OCI-LY1 (cell line): ENCODE measurements around the gene FKBP1A.

Experiments used
- EZH2 ChIP-seq: fragments of 200-600 bp; sonication (generic), shearing (Covaris generic); IDR thresholded peaks from 2 replicates; pipeline ENCODE4 v1.8.0; 2017; ENCODE audit warnings: borderline replicate concordance, mixed run types, mild to moderate bottlenecking, antibody characterized with exemption, low read length, moderate library complexity, mixed read lengths
- TF ChIP-seq, protein P1 (sequence below): fragments of 200-600 bp; sonication (generic), shearing (Covaris generic); IDR thresholded peaks from 2 replicates; pipeline ENCODE4 v1.5.1; 2017; ENCODE audit warnings: mild to moderate bottlenecking, antibody characterized with exemption, low read length, moderate library complexity, mixed read lengths

DNA sequence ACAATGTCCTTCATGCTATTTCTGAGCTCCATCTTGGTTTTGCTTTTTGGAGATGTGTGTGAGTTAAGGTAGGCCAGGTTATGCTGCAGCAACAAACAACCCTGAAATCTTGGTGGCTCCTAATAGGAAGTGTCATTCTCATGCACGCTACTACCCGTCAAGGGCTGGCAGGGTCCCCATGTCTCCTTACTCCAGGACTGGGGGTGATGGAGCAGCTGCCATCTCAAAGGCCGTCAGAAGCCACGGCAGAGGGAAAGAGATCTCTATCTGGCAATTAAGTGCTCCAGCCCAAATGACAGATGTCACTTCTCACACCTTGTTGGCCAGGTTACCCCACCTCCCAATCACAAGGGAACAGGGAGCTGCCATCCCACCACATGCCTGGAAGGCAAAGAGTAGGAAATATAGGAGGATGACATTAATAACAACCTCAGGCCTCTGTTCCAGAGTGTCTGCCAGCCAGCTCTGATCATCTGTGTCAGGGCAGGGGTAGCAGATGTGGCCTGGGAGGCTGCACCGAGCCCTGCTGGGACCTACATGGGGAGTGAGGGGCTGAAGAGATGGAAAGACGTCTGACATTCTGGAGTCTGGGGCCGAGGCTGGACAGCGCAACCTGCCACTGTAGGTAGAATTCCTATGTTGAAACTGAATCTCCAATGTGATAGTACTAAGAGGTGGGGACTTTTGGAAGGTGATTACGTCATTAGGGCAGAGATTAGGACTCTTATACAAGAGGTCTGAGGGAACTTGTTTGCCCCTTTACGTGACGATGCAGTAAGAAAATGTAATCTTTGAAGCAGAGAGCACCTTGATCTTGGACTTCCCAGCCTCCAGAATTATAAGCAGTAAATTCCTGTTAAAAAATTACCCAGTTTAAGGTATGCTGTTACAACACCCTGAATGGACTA is 59.1 kb downstream of the FKBP1A start:
- TF ChIP-seq, protein P1, sequence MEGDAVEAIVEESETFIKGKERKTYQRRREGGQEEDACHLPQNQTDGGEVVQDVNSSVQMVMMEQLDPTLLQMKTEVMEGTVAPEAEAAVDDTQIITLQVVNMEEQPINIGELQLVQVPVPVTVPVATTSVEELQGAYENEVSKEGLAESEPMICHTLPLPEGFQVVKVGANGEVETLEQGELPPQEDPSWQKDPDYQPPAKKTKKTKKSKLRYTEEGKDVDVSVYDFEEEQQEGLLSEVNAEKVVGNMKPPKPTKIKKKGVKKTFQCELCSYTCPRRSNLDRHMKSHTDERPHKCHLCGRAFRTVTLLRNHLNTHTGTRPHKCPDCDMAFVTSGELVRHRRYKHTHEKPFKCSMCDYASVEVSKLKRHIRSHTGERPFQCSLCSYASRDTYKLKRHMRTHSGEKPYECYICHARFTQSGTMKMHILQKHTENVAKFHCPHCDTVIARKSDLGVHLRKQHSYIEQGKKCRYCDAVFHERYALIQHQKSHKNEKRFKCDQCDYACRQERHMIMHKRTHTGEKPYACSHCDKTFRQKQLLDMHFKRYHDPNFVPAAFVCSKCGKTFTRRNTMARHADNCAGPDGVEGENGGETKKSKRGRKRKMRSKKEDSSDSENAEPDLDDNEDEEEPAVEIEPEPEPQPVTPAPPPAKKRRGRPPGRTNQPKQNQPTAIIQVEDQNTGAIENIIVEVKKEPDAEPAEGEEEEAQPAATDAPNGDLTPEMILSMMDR, result no peak
- TF ChIP-seq EZH2, result no peak
